Measurements from ENCODE around the gene BACH2.
"Not testable (repeated sequence)": the region's sequence is repeated elsewhere in the genome, so short reads cannot be mapped to it uniquely, and the experiment has no call there.

Gene BACH2

GRCh38 chr6:90065173-90065572, 231.5 kb downstream of the BACH2 start:
- DNase-seq (ENCODE audit: low spot score): no peak

GRCh38 chr6:90062667-90063066, 234.0 kb downstream of the BACH2 start:
- no peak for DNase-seq (ENCODE audit: low spot score)

- no peak for DNase-seq (ENCODE audit: low spot score)
Observed at GRCh38 chr6:90062051-90062450, 234.6 kb downstream of the BACH2 start.

- DNase-seq (ENCODE audit: low spot score): not testable (repeated sequence)
Observed at GRCh38 chr6:90059178-90059577, 237.5 kb downstream of the BACH2 start.

GRCh38 chr6:90055924-90056323, 240.7 kb downstream of the BACH2 start:
- not testable (repeated sequence) for DNase-seq (ENCODE audit: low spot score)

- DNase-seq (ENCODE audit: low spot score): not testable (repeated sequence)
Observed at GRCh38 chr6:90054193-90054592, 242.4 kb downstream of the BACH2 start.

GRCh38 chr6:90053614-90054013, 243.0 kb downstream of the BACH2 start:
- DNase-seq (ENCODE audit: low spot score): no peak

GRCh38 chr6:90049295-90049694, 247.3 kb downstream of the BACH2 start:
- no peak for DNase-seq (ENCODE audit: low spot score)

- DNase-seq (ENCODE audit: low spot score): no peak
Observed at GRCh38 chr6:90048206-90048967, 248.3 kb downstream of the BACH2 start.

- DNase-seq (ENCODE audit: low spot score): no peak
Observed at GRCh38 chr6:90045535-90045934, 251.1 kb downstream of the BACH2 start.

- peak; percentile 54 for DNase-seq (ENCODE audit: low spot score)
Observed at GRCh38 chr6:90044833-90045381, 251.7 kb downstream of the BACH2 start.

- DNase-seq (ENCODE audit: low spot score): no peak
Observed at GRCh38 chr6:90044182-90044832, 252.3 kb downstream of the BACH2 start.

- DNase-seq (ENCODE audit: low spot score): no peak
Observed at GRCh38 chr6:90040931-90041330, 255.7 kb downstream of the BACH2 start.

- DNase-seq (ENCODE audit: low spot score): no peak
Observed at GRCh38 chr6:90039911-90040310, 256.7 kb downstream of the BACH2 start.

- no peak for DNase-seq (ENCODE audit: low spot score)
Observed at GRCh38 chr6:90038961-90039653, 257.5 kb downstream of the BACH2 start.

- no peak for DNase-seq (ENCODE audit: low spot score)
Observed at GRCh38 chr6:90036963-90037362, 259.7 kb downstream of the BACH2 start.

GRCh38 chr6:90035047-90035723, 261.5 kb downstream of the BACH2 start:
- no peak for DNase-seq (ENCODE audit: low spot score)

GRCh38 chr6:90033746-90034271, 262.8 kb downstream of the BACH2 start:
- no peak for DNase-seq (ENCODE audit: low spot score)

GRCh38 chr6:90032489-90033212, 264.0 kb downstream of the BACH2 start:
- not testable (repeated sequence) for DNase-seq (ENCODE audit: low spot score)

- DNase-seq (ENCODE audit: low spot score): no peak
Observed at GRCh38 chr6:90028995-90029635, 267.5 kb downstream of the BACH2 start.
